COLO829 (cell line): ENCODE data around the gene ETV3L.
A peak's percentile ranks its signal among the peaks of the same experiment; 100 is the strongest.
"Not testable (repeated sequence)": the region's sequence is repeated elsewhere in the genome, so short reads cannot be mapped to it uniquely, and the experiment has no call there.

Source experiments
- DNase-seq: peaks from one replicate; pipeline ENCODE4 v3.0.0; 2012; ENCODE audit warnings: low spot score

Gene ETV3L

DNA sequence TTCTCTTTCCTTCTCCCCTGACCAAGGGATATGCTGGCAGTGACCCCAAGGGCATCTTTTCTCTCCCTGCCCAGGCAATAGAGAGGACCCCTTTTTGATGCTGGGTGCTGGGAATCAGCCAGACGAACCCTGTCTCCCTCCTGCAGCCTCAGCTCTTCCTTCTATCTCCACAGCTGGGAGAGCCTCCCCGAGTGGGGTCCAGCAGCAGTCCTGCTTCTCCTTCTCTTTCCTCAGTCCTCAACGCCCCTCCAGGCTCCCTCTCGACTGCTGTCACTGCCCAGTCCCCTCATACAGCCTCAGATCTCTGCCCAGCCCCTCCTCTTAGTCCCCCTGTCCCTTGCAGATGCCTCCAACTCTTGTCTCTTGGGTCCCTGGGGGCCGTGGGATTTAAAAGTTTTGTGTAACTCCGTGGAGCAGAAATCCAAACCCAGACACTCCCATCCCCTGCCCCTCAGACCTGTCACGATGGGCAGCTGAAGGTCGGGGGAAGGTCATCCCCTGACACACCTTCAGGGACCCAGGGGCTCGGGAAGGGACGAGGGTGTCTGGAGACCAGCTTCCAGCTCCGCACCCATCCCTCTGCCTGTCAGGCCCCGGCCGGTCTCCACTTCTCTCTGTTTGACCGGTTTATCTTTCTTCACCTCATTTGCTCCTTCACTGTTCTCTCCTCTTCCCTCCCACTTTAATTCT, 5.8 kb upstream of the ETV3L start:
- DNase-seq: no peak

DNA sequence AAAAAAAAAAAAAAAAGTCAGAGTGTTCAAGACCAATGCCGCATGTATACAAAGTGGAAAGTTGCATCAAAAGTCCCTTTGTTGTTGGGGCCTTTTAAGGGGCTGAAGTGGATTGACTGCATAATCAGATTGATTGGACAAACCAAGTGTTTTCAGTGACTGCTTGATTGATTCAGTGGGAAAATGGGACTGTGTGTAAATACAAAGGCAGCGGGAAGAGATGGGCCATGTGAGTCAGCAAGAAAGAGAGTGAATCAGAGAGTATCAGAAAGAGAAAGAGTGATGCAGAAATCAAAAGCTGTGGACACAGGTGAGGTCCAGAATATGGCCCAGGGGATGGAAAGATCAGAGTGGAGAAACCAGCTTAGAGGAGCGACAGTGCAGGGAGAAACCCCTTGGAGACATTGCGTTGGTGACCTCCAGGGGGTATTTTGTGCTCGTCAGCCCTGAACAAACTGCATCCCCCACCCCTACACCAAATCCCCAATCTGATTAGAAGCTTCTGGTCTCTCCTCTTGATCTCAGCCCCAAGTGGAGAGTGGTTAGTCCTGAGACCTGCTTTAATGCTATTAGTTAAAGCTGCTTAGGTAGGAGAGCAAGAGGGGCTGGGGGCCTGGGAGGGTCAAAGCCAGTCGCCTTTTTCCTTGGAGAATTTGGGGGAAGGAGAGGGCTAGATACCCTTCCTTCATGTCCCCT, 5.1 kb upstream of the ETV3L start:
- peak; percentile 40 for DNase-seq

DNA sequence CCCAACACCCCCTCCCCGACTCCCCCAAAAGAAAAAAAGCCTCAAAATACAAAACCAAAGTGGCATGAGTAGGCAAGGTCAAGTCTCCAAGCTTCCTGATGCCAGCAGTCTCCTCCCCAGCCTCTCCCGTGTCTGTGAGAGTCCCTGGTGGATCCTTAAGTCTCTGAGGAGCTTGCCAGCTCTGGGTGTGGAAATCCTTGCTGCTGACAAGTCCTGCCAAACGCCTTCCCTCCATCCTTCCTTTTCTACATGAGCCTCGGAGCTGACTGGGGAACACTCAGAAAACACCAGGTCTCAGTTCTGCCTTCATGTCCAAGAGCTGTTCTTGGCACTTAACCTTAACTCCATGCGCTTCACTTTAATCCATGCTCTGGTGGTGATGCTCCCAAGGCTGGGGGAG, 3.7 kb upstream of the ETV3L start:
- DNase-seq: no peak

DNA sequence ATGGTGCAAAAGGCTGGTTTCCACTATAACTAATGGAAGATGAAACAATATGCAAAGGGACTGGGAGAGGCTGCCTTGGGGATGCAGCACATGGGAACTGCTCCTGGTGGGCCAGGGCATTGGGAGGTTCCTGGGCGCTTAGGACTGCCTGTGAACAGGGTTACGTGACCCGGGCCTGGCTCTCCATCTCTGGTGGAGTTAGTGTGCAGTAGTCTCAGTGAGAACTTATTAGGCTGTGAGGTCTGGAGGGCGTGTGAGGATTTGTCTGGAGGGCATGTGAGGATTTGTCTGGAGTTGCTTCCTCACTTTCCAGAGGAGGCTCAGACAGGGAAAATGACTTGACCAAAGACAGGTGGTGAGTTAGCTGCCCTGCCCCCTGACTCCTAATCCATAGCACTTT, 1.5 kb upstream of the ETV3L start:
- DNase-seq: no peak

- not testable (repeated sequence) for DNase-seq
Observed at GRCh38 chr1:157098987-157099632, 498 bp downstream of the ETV3L start.

- DNase-seq: no peak
Observed at GRCh38 chr1:157098519-157098918, 1.1 kb downstream of the ETV3L start.

GRCh38 chr1:157097692-157098091, 1.9 kb downstream of the ETV3L start:
- DNase-seq: no peak

- DNase-seq: no peak
Observed at GRCh38 chr1:157096881-157097280, 2.7 kb downstream of the ETV3L start.

GRCh38 chr1:157095551-157095950, 4.1 kb downstream of the ETV3L start:
- no peak for DNase-seq

DNA sequence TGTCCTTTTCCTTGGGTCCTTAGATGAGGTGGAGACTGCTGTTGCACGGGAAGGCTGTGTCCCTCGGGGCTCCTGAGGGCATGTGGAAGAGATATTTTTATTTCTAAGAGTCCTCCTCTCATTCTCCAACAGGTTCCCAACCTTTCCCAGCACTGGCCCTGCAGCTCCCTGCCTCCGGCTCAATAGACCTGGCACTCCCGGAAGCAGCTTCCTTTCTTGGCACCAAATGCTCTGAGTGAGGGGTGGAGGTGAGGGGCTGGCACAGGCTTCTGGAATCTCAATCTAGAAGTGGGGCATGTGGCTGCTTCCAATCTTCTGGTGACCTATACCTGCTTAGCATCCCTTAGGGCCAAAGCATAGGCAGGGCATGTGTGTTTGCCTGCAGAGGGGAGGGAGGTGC, 4.5 kb downstream of the ETV3L start:
- no peak for DNase-seq

- DNase-seq: no peak
Observed at GRCh38 chr1:157092831-157093230, 6.8 kb downstream of the ETV3L start.

DNA sequence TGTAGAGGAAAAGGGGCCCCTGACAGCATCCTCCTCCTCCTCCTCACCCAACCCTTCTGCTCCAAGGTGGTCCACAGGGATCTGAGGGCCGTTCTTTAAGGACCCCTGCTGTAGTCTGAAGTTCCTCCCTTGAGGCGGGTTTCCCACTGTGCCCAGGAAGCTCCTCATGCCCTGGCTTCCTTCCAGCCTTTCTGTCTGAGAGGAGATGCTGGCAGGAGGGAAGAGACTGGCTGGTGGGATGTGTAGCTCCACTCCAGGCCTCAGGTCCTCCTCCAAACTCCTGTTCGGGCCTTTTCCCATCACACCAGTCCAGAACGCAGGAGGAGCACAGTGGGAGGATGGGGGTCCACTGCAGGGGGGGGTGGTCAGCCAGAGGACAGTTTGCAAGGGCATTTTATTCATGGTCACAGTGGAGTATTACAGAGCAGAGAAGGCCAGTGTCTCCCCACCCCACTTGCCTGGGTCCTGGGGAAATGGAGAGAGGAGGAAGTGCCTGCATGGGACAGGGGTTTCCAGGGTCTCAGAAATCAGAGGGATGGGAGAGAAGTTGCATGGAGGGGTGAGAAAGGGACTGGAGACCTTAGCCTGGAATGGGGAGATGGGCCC, 7.8 kb downstream of the ETV3L start:
- no peak for DNase-seq

DNA sequence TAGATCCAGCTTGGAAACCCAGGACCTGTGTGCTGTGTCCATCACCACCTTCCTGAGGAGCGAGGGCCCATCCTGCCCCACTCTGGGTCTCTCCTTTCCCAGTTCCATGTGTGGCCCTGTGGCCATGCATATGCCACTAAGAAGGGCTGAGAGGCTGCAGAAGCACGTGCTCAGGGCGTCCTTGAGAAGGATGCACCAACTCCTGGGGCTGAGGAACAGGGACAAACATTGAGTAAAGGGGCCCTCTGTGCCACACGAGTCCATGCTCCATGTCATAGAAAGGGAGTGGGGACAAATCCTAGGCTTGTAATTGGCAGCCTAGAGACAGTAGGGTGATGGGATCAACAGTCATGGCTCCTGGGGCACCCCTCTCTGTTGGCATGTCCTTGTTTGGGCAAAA, 8.4 kb downstream of the ETV3L start:
- DNase-seq: no peak

- DNase-seq: peak; percentile 90
Observed at GRCh38 chr1:157090771-157091170, 8.8 kb downstream of the ETV3L start.

- DNase-seq: peak; percentile 91
Observed at GRCh38 chr1:157090196-157090647, 9.4 kb downstream of the ETV3L start.

DNA sequence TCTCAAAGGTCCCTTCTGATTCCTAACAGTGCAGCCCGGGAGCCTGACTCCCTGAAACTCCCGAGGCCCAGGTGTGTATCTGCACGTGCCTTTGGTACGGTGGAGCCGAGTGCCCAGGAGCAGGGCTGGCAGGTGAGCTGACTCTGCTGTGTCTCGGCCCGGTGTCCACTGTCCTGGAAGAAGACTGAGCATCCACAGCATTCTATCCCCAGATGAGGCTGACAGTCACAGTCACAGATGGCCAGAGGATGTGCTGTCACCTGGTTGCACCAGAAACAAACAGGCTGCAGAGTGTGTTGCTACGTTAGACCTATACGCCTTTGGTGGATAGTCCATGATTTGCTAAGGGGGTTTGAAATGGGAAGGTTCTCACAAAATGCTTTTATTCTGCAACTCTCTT, 9.8 kb downstream of the ETV3L start:
- DNase-seq: no peak

DNA sequence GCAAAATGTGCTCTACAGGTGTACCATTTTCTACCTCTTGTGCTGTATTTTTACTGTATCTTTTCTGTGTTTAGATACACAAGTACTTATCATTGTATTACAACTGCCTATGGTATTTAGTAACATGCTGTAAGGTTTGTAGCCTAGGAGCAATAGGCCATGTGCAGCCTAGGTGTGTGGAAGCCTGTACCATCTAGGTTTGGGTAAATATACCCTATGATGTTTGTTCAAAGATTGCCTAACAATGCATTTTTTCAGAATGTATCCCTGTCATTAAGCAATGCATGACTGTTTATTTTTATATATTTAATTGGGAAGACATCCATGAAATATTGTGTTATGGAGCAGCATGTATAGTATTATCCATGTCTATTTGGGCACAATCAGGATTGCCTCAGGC, 11.0 kb downstream of the ETV3L start:
- no peak for DNase-seq

DNA sequence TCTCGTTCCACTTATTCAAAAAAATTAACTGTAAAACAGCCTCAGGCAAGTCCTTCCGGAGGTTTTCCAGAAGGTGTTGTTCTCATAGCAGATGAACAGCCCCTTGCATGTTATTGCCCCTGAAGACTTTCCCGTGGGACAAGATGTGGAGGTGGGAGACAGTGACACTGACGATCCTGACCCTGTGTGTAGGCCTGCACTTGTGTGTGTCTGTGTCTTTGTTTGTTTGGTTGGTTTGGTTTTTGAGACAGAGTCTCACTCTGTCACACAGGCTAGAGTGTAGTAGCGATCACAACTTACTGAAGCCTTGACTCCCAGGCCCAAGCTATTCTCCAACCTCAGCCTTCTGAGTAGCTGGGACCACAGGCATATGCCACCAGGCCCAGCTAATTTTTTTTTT, 12.6 kb downstream of the ETV3L start:
- no peak for DNase-seq

DNA sequence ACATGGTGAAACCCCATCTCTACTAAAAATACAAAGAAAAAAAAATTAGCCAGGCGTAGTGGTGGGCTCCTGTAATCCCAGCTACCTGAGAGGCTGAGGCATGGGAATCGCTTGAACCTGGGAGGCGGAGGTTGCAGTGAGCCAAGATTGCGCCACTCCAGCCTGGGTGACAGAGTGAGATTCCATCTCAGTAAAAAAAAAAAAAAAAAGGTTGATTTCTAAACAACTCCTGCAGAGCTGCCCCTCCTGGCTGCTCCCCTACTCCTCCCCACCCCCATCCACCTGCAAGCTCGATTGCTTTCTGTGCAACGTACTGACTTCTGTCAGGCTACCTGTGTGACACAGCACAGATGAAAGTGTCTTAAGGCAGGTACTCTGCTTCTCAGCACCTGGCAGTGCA, 13.3 kb downstream of the ETV3L start:
- no peak for DNase-seq

GRCh38 chr1:157085421-157085820, 14.2 kb downstream of the ETV3L start:
- DNase-seq: no peak

GRCh38 chr1:157084720-157085119, 14.9 kb downstream of the ETV3L start:
- DNase-seq: no peak

DNA sequence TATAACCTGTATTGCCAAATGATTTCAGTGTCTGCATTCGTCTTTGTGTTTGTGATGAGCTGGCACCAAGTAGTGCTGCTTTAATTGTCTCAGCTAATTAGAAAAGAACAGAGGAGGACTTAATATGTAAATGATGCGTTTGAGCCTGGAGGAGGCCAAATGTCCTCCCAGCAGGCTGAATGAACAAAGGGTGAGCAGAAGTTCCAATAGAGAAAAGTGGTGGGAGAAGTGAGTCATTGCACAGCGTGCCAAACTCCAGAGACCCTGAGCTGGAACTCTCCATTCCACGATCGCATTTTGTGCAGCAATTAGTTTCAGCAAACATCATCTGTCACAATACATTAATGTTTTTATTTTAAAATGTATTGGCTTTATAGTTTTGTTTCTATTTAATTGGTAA, 17.9 kb downstream of the ETV3L start:
- peak; percentile 87 for DNase-seq

DNA sequence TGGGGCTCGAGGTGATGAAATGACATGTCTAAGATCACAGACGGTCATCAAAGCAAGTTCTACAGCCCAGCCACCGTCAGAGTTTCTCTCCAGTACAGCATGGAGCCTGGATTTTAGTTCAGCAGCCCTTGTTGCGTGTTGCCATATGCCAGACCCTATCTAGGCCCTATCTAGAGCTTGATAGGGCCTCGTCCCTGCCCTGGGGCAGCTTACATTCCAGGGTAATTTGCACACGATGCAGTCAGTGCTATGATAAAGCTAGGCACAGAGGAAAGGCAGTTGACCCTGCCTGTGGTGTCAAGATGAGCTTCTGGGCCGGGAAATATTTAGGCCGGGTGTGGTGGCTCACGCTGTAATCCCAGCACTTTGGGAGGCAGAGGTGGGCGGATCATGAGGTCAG, 18.9 kb downstream of the ETV3L start:
- no peak for DNase-seq
